ENCODE data around the gene SPTSSA.
A peak's percentile ranks its signal among the peaks of the same experiment; 100 is the strongest.

The SPTSSA gene

DNA sequence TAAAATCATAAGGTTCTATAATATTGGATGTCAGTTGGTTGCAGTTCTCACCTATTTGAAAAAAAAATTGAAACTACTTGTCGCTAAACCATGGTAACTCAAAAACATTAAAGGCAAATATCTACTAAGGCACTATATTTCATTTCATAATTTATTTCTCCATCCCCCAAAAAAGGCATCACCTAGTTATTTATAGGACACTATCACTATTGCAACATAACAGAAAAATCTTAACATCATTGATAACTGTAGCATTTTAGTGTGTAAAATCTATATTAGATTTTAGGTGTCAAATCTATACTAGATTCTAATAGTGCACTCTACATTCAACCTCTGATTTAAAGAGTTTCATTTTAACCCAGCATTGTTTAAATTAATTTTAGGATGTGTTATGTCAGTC lies 1.7 kb downstream of the SPTSSA start:
- no peak for DNase-seq
- intact Hi-C loops (cut with DNase I; ENCODE audit: low total_unique reads), result loop anchor here (5.0 to 10.0 kb wide), 2 partner anchors 75 to 522 kb away; partner anchors contain the start of genes EAPP and SRP54
- no peaks in the 10 kb centered on the region for H3K9me3 ChIP-seq
- no peaks in the 10 kb centered on the region for H3K27me3 ChIP-seq
- TF ChIP-seq, protein P1, sequence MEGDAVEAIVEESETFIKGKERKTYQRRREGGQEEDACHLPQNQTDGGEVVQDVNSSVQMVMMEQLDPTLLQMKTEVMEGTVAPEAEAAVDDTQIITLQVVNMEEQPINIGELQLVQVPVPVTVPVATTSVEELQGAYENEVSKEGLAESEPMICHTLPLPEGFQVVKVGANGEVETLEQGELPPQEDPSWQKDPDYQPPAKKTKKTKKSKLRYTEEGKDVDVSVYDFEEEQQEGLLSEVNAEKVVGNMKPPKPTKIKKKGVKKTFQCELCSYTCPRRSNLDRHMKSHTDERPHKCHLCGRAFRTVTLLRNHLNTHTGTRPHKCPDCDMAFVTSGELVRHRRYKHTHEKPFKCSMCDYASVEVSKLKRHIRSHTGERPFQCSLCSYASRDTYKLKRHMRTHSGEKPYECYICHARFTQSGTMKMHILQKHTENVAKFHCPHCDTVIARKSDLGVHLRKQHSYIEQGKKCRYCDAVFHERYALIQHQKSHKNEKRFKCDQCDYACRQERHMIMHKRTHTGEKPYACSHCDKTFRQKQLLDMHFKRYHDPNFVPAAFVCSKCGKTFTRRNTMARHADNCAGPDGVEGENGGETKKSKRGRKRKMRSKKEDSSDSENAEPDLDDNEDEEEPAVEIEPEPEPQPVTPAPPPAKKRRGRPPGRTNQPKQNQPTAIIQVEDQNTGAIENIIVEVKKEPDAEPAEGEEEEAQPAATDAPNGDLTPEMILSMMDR (IDR thresholded peaks at IDR 0.05), result no peak
- peak overlapping the region in 1 of 2 donors; percentile 91 for H3K27ac ChIP-seq
- H3K4me3 ChIP-seq, result no peak overlapping the region
- H3K36me3 ChIP-seq, result peaks cover 0 to 14% (median 10%) of the 10 kb centered on the region in 3 donors
- H3K4me1 ChIP-seq, result peaks cover 0 to 24% (median 11%) of the 10 kb centered on the region in 4 donors

DNA sequence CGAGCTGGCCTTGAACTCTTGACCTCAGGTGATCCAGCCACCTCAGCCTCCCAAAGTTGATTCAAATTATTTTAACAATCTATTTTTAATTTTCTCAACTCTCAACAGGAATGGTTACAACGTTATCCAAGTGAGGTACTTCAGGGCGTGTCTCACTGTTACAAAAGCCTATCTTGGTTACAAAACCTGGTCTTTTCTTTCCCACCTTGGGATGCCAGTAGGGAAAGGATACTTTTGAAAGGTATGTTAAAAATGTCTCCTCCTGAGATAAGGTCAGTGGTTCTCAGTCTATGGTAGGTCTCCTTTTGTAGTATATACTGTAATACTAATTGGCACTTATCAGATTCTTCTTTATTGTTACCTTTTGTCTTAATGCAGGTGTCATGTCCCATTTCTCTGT lies 4.9 kb downstream of the SPTSSA start:
- no peaks in the 10 kb centered on the region for H3K9me3 ChIP-seq
- no peak for DNase-seq
- H3K27ac ChIP-seq, result no peak overlapping the region
- H3K4me3 ChIP-seq, result no peak overlapping the region
- H3K4me1 ChIP-seq, result peaks cover 0 to 20% (median 5%) of the 10 kb centered on the region in 4 donors
- H3K27me3 ChIP-seq, result no peaks in the 10 kb centered on the region
- peaks cover 0 to 20% (median 15%) of the 10 kb centered on the region in 3 donors for H3K36me3 ChIP-seq
- intact Hi-C loops (cut with DNase I; ENCODE audit: low total_unique reads), result no loop called here
- TF ChIP-seq, protein P1 (IDR thresholded peaks at IDR 0.05), result no peak

DNA sequence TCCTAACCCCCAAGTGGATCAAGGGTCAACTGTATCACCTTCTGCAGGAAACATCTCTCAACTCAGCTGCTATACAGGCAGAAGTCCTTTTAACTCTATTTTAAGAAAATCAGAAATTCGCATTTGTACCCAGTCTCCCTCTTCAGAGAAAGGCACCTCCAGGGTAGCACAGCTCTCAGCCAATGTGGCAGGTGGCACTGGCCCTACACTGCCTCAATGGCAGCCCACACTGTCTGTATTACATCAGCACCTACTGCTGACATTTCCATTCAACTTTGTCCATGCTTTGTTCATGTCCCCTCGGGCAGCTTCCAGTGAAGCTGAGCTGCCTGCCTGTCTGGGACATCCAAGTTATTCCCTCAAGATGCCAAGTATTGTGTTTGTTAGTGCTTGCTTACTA lies 8.8 kb downstream of the SPTSSA start:
- TF ChIP-seq, protein P1 (IDR thresholded peaks at IDR 0.05), result no peak
- H3K27ac ChIP-seq, result no peak overlapping the region
- intact Hi-C loops (cut with DNase I; ENCODE audit: low total_unique reads), result no loop called here
- DNase-seq, result no peak
- no peak overlapping the region for H3K4me3 ChIP-seq
- H3K36me3 ChIP-seq, result peaks cover 0 to 20% (median 15%) of the 10 kb centered on the region in 3 donors
- H3K27me3 ChIP-seq, result no peaks in the 10 kb centered on the region
- H3K9me3 ChIP-seq, result no peaks in the 10 kb centered on the region
- H3K4me1 ChIP-seq, result no peaks in the 10 kb centered on the region

DNA sequence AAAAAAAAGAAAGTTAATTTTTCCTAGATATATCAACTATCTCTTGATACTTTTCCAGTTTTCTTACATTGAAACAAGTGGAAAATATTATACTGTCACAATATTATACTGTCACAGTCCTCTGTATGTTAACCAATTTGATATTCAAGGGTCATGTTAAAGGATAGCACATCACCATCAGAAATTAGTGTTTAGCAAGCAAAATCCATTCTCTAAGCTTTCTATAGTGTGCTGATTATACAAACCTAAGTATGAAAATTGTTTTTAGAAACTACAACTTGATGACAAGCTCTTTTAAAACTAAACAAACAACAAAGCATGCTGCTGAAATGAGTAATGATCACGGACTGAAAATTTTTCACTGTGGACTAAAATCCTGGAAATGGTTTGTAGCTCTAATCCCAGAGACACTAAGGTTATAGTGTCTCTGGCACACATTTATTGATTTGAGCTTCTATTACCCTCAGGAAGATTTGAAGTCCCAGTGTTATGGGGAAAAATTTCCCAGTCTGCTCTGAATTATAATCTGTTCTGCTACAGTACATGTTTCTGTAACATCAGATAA lies 9.7 kb downstream of the SPTSSA start:
- H3K36me3 ChIP-seq, result peaks cover 0 to 20% (median 15%) of the 10 kb centered on the region in 3 donors
- intact Hi-C loops (cut with DNase I; ENCODE audit: low total_unique reads), result no loop called here
- H3K4me1 ChIP-seq, result no peaks in the 10 kb centered on the region
- H3K27me3 ChIP-seq, result no peaks in the 10 kb centered on the region
- no peak overlapping the region for H3K27ac ChIP-seq
- TF ChIP-seq, protein P1 (IDR thresholded peaks at IDR 0.05), result no peak
- H3K9me3 ChIP-seq, result no peaks in the 10 kb centered on the region
- no peak overlapping the region for H3K4me3 ChIP-seq
- no peak for DNase-seq

DNA sequence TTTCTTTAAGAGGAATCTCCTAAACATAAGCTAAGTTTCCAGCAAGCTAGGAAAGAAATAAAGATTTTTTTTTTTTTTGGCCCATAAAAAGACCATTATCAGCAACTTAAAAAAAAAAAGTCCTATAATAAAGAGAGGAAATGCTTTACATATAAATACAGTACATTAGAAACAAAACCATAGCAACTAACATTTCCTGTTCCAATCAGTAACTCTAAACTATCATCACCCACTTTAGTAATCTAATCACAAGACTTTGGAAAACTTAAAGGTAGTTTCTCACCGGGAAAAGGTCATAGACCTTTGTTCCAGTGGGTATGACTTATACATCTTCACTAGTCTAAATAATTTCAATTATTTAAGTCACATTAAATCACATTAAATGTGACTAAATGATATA lies 11.1 kb downstream of the SPTSSA start:
- Histone ChIP-seq H3K27me3 (no peaks in the 10 kb centered on the region), H3K4me1 (no peaks in the 10 kb centered on the region), H3K9me3 (no peaks in the 10 kb centered on the region), H3K36me3 (peaks cover 0 to 13% (median 12%) of the 10 kb centered on the region in 3 donors), H3K4me3 (no peak overlapping the region), H3K27ac (no peak overlapping the region)
- no peak for DNase-seq
- intact Hi-C loops (cut with DNase I; ENCODE audit: low total_unique reads), result no loop called here
- TF ChIP-seq, protein P1 (IDR thresholded peaks at IDR 0.05), result no peak

DNA sequence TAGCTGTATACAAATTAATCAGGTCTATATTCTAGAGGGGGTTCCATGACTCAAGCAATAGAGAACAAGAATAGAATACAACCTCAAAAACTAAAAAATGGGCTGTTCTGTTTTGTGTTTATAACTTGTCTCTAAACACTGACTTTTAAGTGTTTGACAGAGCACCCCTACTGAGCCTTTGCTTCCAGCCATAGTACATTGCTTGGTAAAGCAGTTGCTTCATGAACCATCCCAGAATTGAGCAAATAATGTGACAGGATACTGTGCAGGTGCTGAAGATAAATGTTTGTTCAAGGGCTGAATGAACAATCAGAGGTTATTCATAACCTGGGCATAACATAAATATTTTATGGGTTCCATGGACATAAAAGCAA lies 11.5 kb downstream of the SPTSSA start:
- Histone ChIP-seq H3K36me3 (peaks cover 0 to 9% (median 7%) of the 10 kb centered on the region in 3 donors), H3K4me1 (no peaks in the 10 kb centered on the region), H3K9me3 (no peaks in the 10 kb centered on the region), H3K27ac (no peak overlapping the region), H3K4me3 (no peak overlapping the region), H3K27me3 (no peaks in the 10 kb centered on the region)
- DNase-seq, result no peak
- intact Hi-C loops (cut with DNase I; ENCODE audit: low total_unique reads), result no loop called here
- TF ChIP-seq, protein P1 (IDR thresholded peaks at IDR 0.05), result no peak
